ENCODE data around the gene NACAD. TPM values are rescaled to one million over a fixed set of nuclear protein-coding genes. Genes with fewer than 3 reads are reported as not detected.

Gene NACAD
- total RNA-seq, 1 experiment from 2014 or later, result 1.0 TPM

DNA sequence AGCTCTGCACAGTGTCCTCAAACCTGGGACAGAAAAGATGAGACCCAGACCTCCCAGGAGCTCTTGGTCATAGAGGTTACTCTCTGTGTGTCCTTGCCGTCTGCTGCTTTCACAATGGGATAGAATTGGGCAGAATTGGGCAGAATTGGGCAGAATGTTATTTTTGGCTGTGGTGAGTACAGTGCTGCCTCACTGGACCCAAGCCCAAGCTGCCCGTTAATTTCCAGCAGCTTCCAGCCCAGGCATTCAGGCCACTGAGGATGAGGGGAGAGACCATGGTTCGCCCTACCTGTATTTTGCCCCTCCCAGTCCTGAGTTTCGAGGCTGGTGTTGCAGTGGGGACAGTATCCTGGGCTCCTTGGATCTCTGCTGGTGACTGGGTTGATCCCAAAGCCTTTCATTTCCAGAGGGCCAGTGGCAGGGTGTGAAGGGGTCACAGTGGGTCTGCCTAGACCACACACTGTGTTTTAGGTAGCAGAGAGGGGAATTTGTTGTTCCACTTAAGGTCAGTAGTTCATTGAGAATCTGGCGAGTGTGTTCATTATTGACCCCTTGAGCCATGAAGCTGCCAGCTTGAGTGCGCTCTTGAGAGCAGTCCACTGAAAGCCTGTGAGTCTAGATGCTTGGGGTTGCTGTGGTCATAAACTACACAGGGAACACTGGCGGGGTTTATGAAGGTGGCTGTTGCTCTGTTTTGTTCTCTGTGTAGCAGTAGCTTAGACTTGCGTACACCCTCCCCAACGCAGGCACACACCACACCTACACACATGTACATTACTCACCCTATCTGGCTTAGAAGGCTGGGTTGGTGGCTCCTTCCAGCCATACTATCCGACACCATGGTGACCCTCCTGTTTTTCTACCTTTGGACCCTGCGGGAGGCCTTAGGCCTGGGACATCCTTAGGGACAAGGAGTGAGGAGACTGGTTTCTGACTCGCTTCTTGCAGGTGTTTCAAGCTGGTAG, 23.5 kb downstream of the NACAD start:
- POLR2A ChIA-PET, result no interaction called here
- Histone ChIP-seq H3K9me3 (no peaks in the 10 kb centered on the region), H3K4me1 (no peaks in the 10 kb centered on the region), H3K36me3 (ENCODE audit: control insufficient read depth, insufficient read depth, low read length) (peaks cover 2% of the 10 kb centered on the region), H3K27me3 (replicated peaks; ENCODE audit: control insufficient read depth, insufficient read depth, low read length) (no peaks in the 10 kb centered on the region), H3K4me3 (ENCODE audit: low read depth, low read length) (no peak overlapping the region)
- TF ChIP-seq, protein P1, sequence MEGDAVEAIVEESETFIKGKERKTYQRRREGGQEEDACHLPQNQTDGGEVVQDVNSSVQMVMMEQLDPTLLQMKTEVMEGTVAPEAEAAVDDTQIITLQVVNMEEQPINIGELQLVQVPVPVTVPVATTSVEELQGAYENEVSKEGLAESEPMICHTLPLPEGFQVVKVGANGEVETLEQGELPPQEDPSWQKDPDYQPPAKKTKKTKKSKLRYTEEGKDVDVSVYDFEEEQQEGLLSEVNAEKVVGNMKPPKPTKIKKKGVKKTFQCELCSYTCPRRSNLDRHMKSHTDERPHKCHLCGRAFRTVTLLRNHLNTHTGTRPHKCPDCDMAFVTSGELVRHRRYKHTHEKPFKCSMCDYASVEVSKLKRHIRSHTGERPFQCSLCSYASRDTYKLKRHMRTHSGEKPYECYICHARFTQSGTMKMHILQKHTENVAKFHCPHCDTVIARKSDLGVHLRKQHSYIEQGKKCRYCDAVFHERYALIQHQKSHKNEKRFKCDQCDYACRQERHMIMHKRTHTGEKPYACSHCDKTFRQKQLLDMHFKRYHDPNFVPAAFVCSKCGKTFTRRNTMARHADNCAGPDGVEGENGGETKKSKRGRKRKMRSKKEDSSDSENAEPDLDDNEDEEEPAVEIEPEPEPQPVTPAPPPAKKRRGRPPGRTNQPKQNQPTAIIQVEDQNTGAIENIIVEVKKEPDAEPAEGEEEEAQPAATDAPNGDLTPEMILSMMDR (IDR thresholded peaks at IDR 0.05; ENCODE audit: insufficient read depth in 1 of 2, low read depth in 1 of 2, low read length in 1 of 2, severe bottlenecking in 1 of 2, unreplicated experiment in 1 of 2), result no peak
- no peak overlapping the region for H3K27ac Mint-ChIP-seq (ENCODE audit: unreplicated experiment)
- CTCF ChIA-PET, result no interaction called here
- no peak for DNase-seq
- H3K9me3 Mint-ChIP-seq (ENCODE audit: unreplicated experiment), result no peaks in the 10 kb centered on the region
- H3K4me1 Mint-ChIP-seq (ENCODE audit: low read depth, unreplicated experiment), result no peaks in the 10 kb centered on the region
- no TSS peak for BruUV-seq (replicated peaks)
- H3K4me3 Mint-ChIP-seq (ENCODE audit: unreplicated experiment), result no peak overlapping the region
- H3K27me3 Mint-ChIP-seq (ENCODE audit: insufficient read depth, unreplicated experiment), result no peaks in the 10 kb centered on the region
- intact Hi-C loops (cut with micrococcal nuclease; ENCODE audit: unreplicated experiment), result no loop called here
- peaks cover 23% of the 10 kb centered on the region for H3K36me3 Mint-ChIP-seq (ENCODE audit: insufficient read depth, unreplicated experiment)

DNA sequence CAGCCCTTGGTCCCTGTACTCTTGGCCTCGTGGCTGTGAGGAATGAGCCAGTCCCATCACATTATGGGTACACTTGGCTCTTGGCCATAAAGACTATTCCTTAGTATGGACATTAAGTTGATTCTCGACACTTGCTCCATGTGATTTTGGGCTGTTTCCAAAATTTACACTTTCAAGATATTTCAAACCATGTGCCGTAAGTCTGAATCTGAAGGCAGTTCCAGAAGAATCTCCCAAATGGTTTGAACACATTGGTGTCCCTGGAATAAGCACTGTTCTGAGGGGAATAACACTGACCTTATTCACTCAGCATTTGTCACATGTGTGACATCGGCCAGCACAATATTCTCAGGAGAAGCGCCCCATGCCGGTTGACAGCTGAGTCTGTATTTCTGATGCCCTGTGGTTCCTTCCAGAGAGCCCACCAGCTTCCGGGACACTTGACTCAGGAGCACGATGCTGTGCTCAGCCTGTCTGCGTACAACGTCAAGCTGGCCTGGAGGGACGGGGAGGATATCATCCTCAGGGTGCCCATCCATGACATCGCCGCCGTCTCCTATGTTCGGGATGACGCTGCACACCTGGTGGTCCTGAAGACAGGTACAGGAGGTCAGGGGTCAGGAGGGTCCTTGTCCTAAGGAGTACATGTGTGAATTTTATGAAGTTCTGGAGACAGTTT, 24.6 kb downstream of the NACAD start:
- H3K4me3 Mint-ChIP-seq (ENCODE audit: unreplicated experiment), result no peak overlapping the region
- intact Hi-C loops (cut with micrococcal nuclease; ENCODE audit: unreplicated experiment), result no loop called here
- no peak for DNase-seq
- Histone ChIP-seq H3K36me3 (ENCODE audit: control insufficient read depth, insufficient read depth, low read length) (no peaks in the 10 kb centered on the region; the same call in none of the 2 replicates), H3K4me3 (ENCODE audit: low read depth, low read length) (no peak overlapping the region), H3K9me3 (no peaks in the 10 kb centered on the region), H3K27me3 (replicated peaks; ENCODE audit: control insufficient read depth, insufficient read depth, low read length) (no peaks in the 10 kb centered on the region), H3K4me1 (no peaks in the 10 kb centered on the region)
- H3K27ac Mint-ChIP-seq (ENCODE audit: unreplicated experiment), result no peak overlapping the region
- peaks cover 16% of the 10 kb centered on the region for H3K36me3 Mint-ChIP-seq (ENCODE audit: insufficient read depth, unreplicated experiment)
- CTCF ChIA-PET, result no interaction called here
- BruUV-seq (replicated peaks), result no TSS peak
- TF ChIP-seq, protein P1 (IDR thresholded peaks at IDR 0.05; ENCODE audit: insufficient read depth in 1 of 2, low read depth in 1 of 2, low read length in 1 of 2, severe bottlenecking in 1 of 2, unreplicated experiment in 1 of 2), result no peak
- H3K4me1 Mint-ChIP-seq (ENCODE audit: low read depth, unreplicated experiment), result no peaks in the 10 kb centered on the region
- H3K27me3 Mint-ChIP-seq (ENCODE audit: insufficient read depth, unreplicated experiment), result no peaks in the 10 kb centered on the region
- H3K9me3 Mint-ChIP-seq (ENCODE audit: unreplicated experiment), result no peaks in the 10 kb centered on the region
- POLR2A ChIA-PET, result no interaction called here

DNA sequence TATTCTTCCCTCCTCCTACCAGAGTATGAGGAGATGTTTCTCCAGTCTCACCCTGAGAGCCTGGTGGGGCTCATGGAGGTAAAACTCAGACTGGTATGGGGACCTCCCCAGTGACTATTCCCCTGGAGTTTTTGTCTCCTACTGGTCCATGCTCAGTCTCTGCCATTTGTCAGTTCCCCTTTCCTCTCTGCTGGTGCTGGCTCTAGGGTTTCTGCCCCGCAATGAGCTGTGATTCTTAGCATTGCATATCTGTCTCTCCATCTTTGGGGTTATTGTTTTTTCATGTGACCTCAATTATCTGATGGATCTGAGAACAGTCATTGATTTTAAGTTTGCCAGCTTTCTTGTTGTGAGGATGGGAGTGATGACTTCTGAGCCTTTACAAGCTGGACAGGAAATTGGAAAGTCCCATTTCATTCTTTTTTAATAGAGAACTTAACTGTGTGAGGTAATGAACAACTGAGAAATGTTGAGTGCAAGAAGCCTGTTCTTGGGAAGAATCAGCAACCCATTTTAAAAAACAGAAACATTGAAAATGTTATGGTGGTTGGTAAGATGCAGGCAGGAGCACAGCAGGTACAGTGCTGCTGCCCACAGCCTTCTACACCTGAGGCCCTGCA, 26.9 kb downstream of the NACAD start:
- Mint-ChIP-seq H3K27me3 (ENCODE audit: insufficient read depth, unreplicated experiment) (no peaks in the 10 kb centered on the region), H3K27ac (ENCODE audit: unreplicated experiment) (no peak overlapping the region), H3K36me3 (ENCODE audit: insufficient read depth, unreplicated experiment) (peaks cover 10% of the 10 kb centered on the region), H3K4me1 (ENCODE audit: low read depth, unreplicated experiment) (peaks cover 7% of the 10 kb centered on the region), H3K4me3 (ENCODE audit: unreplicated experiment) (no peak overlapping the region), H3K9me3 (ENCODE audit: unreplicated experiment) (no peaks in the 10 kb centered on the region)
- no peaks in the 10 kb centered on the region for H3K36me3 ChIP-seq (ENCODE audit: control insufficient read depth, insufficient read depth, low read length)
- H3K4me3 ChIP-seq (ENCODE audit: low read depth, low read length), result no peak overlapping the region
- ChIA-PET CTCF (no interaction called here), POLR2A (no interaction called here)
- intact Hi-C loops (cut with micrococcal nuclease; ENCODE audit: unreplicated experiment), result no loop called here
- no TSS peak for BruUV-seq (replicated peaks)
- H3K9me3 ChIP-seq, result no peaks in the 10 kb centered on the region
- TF ChIP-seq, protein P1 (IDR thresholded peaks at IDR 0.05; ENCODE audit: insufficient read depth in 1 of 2, low read depth in 1 of 2, low read length in 1 of 2, severe bottlenecking in 1 of 2, unreplicated experiment in 1 of 2), result no peak
- no peaks in the 10 kb centered on the region for H3K27me3 ChIP-seq (replicated peaks; ENCODE audit: control insufficient read depth, insufficient read depth, low read length)
- DNase-seq, result no peak
- no peaks in the 10 kb centered on the region for H3K4me1 ChIP-seq
